Natural killer cell (primary cell): ENCODE measurements around the gene GRID1. TPM values are rescaled to one million over a fixed set of nuclear protein-coding genes. Genes with fewer than 3 reads are reported as not detected.

Source experiments
- ATAC-seq, 3 donors: fragments of 150-1000 bp in 2 of 3; fragments of 200-7000 bp in 1 of 3; cut with Tn5 transposase; 1 replicate in 1 of 3; 2 replicates in 2 of 3; pipeline ENCODE4 v1.10.0; 2021; ENCODE audit warnings: mild to moderate bottlenecking in 2 of 3, moderate library complexity in 2 of 3
- DNase-seq, 2 donors: peaks; one replicate each; pipeline versions ENCODE4 v3.0.0 to v3.0.0-alpha.2; 2013 to 2021; ENCODE audit warnings: mixed read lengths in 1 of 2
- H3K27ac ChIP-seq: one replicate; pipeline ENCODE4 v1.5.1; 2013; ENCODE audit warnings: mild to moderate bottlenecking, low read length
- H3K27me3 ChIP-seq: one replicate; pipeline ENCODE4 v1.6.1; 2013; ENCODE audit warnings: low read length; ENCODE audit not compliant: control insufficient read depth, insufficient read depth
- H3K36me3 ChIP-seq: one replicate; pipeline ENCODE4 v1.6.1; 2013; ENCODE audit warnings: low read length; ENCODE audit not compliant: control insufficient read depth, insufficient read depth
- H3K4me1 ChIP-seq: one replicate; pipeline ENCODE4 v1.6.1; 2013; ENCODE audit warnings: low read length; ENCODE audit not compliant: control insufficient read depth, insufficient read depth
- H3K4me3 ChIP-seq: one replicate; pipeline ENCODE4 v1.5.1; 2013; ENCODE audit warnings: low read length
- H3K9me3 ChIP-seq: one replicate; pipeline ENCODE4 v1.6.1; 2013; ENCODE audit warnings: low read length; ENCODE audit not compliant: control insufficient read depth, insufficient read depth
- H3K27ac Mint-ChIP-seq, 2 donors: one replicate each; pipeline ENCODE4 v1.8.0; 2022; ENCODE audit warnings: mild to moderate bottlenecking in 2 of 2, mixed read lengths in 2 of 2, moderate library complexity in 1 of 2
- H3K27me3 Mint-ChIP-seq, 2 donors: one replicate each; pipeline ENCODE4 v1.8.0; 2022; ENCODE audit warnings: low read depth in 2 of 2, mixed read lengths in 2 of 2
- H3K36me3 Mint-ChIP-seq: one replicate; pipeline ENCODE4 v1.8.0; 2022; ENCODE audit warnings: mixed read lengths
- H3K4me1 Mint-ChIP-seq, 2 donors: one replicate each; pipeline ENCODE4 v1.8.0; 2022; ENCODE audit warnings: mixed read lengths in 2 of 2
- H3K4me3 Mint-ChIP-seq: one replicate; pipeline ENCODE4 v1.8.0; 2022; ENCODE audit warnings: mild to moderate bottlenecking, moderate library complexity, mixed read lengths
- H3K9me3 Mint-ChIP-seq, 2 donors: one replicate each; pipeline ENCODE4 v1.8.0; 2022; ENCODE audit warnings: mixed read lengths in 2 of 2
- WGBS: methylation state at CpG from one replicate; pipeline ENCODE4 v1.1.7; 2013; ENCODE audit warnings: missing lambda C conversion rate; ENCODE audit not compliant: insufficient coverage; 5-methylcytosine and 5-hydroxymethylcytosine counted together
- intact Hi-C: fragments of 100-400 bp; cut with micrococcal nuclease; formaldehyde crosslinking; loops from one replicate; pipeline ENCODE4 v1.14.2; 2022
- total RNA-seq, 4 donors: library from RNA; stranded (reverse); fragments of 120-200 nt in 1 of 4; gene quantifications; one replicate each; pipeline versions ENCODE4 v1.2.3 to v1.2.4, GENCODE V29; 2013 to 2022
- TF ChIP-seq, protein P1 (sequence below): fragments of 200-600 bp; IDR thresholded peaks from one replicate; pipeline ENCODE4 v1.8.0; 2022; ENCODE audit warnings: antibody characterized with exemption

The GRID1 gene
- total RNA-seq, 3 donors from 2014 or later (not counting 1 experiment from before 2014, with no cell fraction given), result not detected

DNA sequence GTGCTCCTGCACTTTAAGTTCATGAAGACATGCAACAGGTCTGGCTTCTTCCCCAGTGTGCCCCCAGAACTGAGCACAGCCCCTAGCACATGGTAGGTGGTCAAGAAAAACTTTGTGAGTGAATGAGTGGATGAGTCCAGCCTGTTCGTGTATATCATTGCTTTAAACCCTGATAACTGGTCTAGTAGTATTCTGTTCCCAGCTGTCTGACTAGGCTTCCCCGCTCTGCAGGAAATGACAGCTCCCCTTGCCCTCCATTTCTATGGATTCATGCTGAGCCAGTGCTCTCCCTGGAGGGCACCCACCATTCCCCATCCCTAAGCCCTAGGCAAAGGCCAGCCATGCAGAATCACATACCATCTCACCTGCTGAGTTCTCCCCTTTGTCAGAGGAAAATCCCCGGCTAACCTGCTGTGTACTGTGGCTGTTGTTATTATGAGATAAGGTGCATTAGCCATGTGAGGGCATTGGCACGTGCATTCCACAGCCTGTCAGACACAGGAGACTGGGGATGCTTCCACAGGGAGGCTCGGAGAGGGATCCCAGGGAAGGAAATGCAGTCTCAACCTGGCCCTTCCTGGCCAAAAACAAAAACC lies 698.9 kb downstream of the GRID1 start:
- TF ChIP-seq, protein P1, sequence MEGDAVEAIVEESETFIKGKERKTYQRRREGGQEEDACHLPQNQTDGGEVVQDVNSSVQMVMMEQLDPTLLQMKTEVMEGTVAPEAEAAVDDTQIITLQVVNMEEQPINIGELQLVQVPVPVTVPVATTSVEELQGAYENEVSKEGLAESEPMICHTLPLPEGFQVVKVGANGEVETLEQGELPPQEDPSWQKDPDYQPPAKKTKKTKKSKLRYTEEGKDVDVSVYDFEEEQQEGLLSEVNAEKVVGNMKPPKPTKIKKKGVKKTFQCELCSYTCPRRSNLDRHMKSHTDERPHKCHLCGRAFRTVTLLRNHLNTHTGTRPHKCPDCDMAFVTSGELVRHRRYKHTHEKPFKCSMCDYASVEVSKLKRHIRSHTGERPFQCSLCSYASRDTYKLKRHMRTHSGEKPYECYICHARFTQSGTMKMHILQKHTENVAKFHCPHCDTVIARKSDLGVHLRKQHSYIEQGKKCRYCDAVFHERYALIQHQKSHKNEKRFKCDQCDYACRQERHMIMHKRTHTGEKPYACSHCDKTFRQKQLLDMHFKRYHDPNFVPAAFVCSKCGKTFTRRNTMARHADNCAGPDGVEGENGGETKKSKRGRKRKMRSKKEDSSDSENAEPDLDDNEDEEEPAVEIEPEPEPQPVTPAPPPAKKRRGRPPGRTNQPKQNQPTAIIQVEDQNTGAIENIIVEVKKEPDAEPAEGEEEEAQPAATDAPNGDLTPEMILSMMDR, result no peak
- no peaks in the 10 kb centered on the region for H3K4me1 Mint-ChIP-seq
- DNase-seq, result no peak
- intact Hi-C loops, result no loop called here
- no peaks in the 10 kb centered on the region for H3K27me3 ChIP-seq
- H3K36me3 ChIP-seq, result no peaks in the 10 kb centered on the region
- H3K9me3 Mint-ChIP-seq, result peaks cover 3 to 5% of the 10 kb centered on the region in 2 donors
- H3K4me3 ChIP-seq, result no peak overlapping the region
- H3K27ac ChIP-seq, result no peak overlapping the region
- H3K27ac Mint-ChIP-seq, result no peak overlapping the region
- ATAC-seq, result no peak
- no peak overlapping the region for H3K4me3 Mint-ChIP-seq
- no peaks in the 10 kb centered on the region for H3K9me3 ChIP-seq
- no peaks in the 10 kb centered on the region for H3K27me3 Mint-ChIP-seq
- no peaks in the 10 kb centered on the region for H3K36me3 Mint-ChIP-seq
- H3K4me1 ChIP-seq, result no peaks in the 10 kb centered on the region
- WGBS, result 49% methylated on average over 5 of the region's 5 CpGs

DNA sequence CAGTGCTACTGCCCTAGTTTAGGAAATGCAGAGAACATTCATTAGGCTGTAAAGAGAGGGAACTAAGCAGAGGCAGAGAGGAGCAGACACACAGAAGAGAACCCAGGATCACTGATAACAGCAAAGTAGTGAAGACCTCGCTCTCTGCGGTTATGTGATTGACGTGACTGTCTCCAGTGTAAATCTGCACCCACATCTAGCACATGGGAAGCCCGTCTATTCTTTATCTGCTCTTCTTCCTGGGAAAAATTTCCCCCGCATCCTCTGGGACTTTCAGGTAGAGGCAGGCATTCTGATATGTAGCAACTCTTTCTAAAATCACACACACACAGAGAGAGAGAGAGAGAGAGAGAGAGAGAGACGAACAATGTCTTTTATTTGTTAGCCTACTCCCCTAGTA lies 699.6 kb downstream of the GRID1 start:
- 85% methylated on average over 4 of the region's 6 CpGs for WGBS
- H3K9me3 ChIP-seq, result no peaks in the 10 kb centered on the region
- TF ChIP-seq, protein P1, result no peak
- ATAC-seq, result no peak
- H3K27me3 ChIP-seq, result no peaks in the 10 kb centered on the region
- no peaks in the 10 kb centered on the region for H3K36me3 ChIP-seq
- H3K4me3 ChIP-seq, result no peak overlapping the region
- no peak overlapping the region for H3K27ac ChIP-seq
- Mint-ChIP-seq H3K36me3 (no peaks in the 10 kb centered on the region), H3K9me3 (peaks cover 3 to 5% of the 10 kb centered on the region in 2 donors), H3K27ac (no peak overlapping the region), H3K4me3 (no peak overlapping the region), H3K4me1 (no peaks in the 10 kb centered on the region), H3K27me3 (no peaks in the 10 kb centered on the region)
- intact Hi-C loops, result no loop called here
- no peaks in the 10 kb centered on the region for H3K4me1 ChIP-seq
- DNase-seq, result no peak

DNA sequence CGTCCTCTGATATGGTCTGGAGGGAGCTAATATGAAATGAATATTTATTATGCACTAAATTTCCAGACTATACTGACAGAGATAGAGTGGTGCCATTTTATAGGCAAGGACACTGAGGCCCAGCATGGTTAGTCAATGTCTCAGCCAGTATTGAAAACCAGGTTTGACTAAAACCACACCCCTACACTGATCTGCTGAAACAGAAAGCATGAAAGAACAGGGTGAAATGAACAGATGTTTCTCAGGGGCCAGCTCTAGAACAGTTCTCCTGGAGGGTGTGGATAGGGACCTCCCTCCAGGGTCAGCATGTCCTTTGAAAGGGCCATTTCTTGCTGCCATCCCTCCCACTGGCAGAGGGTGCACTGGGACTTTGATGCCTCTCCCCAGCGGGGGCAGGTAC lies 700.5 kb downstream of the GRID1 start:
- Mint-ChIP-seq H3K4me3 (no peak overlapping the region), H3K27ac (no peak overlapping the region), H3K4me1 (no peaks in the 10 kb centered on the region), H3K9me3 (peaks cover 3 to 5% of the 10 kb centered on the region in 2 donors), H3K27me3 (no peaks in the 10 kb centered on the region), H3K36me3 (no peaks in the 10 kb centered on the region)
- TF ChIP-seq, protein P1, result no peak
- no peaks in the 10 kb centered on the region for H3K4me1 ChIP-seq
- DNase-seq, result no peak
- no peaks in the 10 kb centered on the region for H3K27me3 ChIP-seq
- H3K4me3 ChIP-seq, result no peak overlapping the region
- no peak for ATAC-seq
- H3K36me3 ChIP-seq, result no peaks in the 10 kb centered on the region
- intact Hi-C loops, result no loop called here
- no peak overlapping the region for H3K27ac ChIP-seq
- no peaks in the 10 kb centered on the region for H3K9me3 ChIP-seq
- 100% methylated on average over 1 of the region's 2 CpGs for WGBS

DNA sequence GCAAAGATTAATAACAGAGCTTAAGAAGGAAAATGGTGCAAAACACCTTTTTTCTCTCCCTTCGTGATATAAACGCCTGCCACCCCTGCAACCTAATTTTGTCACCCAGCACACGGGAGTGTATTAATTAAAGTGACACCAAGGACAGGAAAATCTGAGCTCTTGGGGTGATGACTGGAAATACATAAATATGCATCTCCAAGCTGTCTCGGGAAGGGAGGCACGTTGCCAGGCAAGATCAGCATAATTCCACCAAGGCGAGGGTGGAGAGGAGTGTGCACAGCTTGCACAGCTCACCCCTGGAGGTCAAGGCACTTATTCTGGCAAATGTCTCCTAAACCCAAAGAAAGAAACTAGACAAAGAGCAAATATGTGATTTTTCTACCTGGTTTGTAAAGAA lies 700.9 kb downstream of the GRID1 start:
- no peak for ATAC-seq
- no peak for DNase-seq
- Mint-ChIP-seq H3K27me3 (no peaks in the 10 kb centered on the region), H3K27ac (no peak overlapping the region), H3K4me3 (no peak overlapping the region), H3K36me3 (no peaks in the 10 kb centered on the region), H3K4me1 (no peaks in the 10 kb centered on the region), H3K9me3 (peaks cover 0 to under 1% of the 10 kb centered on the region in 2 donors)
- intact Hi-C loops, result no loop called here
- TF ChIP-seq, protein P1, result no peak
- Histone ChIP-seq H3K27me3 (no peaks in the 10 kb centered on the region), H3K27ac (no peak overlapping the region), H3K36me3 (no peaks in the 10 kb centered on the region), H3K4me1 (no peaks in the 10 kb centered on the region), H3K9me3 (no peaks in the 10 kb centered on the region), H3K4me3 (no peak overlapping the region)
- WGBS, result 87% methylated on average over 4 of the region's 6 CpGs
